Tibial nerve (tissue), 4 donors: Measurements from ENCODE around the gene COBLL1. TPM values are rescaled to one million over a fixed set of nuclear protein-coding genes. Genes with fewer than 3 reads are reported as not detected.

Experiments used
- DNase-seq, 2 donors: peaks; one replicate each; pipeline ENCODE4 v3.0.0-alpha.2; 2019; ENCODE audit warnings: low spot score in 2 of 2
- H3K27ac ChIP-seq, 4 donors: fragments of 200-600 bp; sonication (generic) in 3 of 4; one replicate each; pipeline ENCODE4 v1.5.1; 2017 to 2019; ENCODE audit warnings: mild to moderate bottlenecking in 1 of 4
- H3K27me3 ChIP-seq, 2 donors: fragments of 200-600 bp; sonication (generic) in 1 of 2; one replicate each; pipeline versions ENCODE4 v1.5.1 to v1.6.0; 2017 to 2019
- H3K36me3 ChIP-seq, 3 donors: fragments of 200-600 bp; sonication (generic); one replicate each; pipeline ENCODE4 v1.5.1; 2018 to 2019
- H3K4me1 ChIP-seq, 4 donors: fragments of 200-600 bp; sonication (generic) in 3 of 4; one replicate each; pipeline ENCODE4 v1.5.1; 2017 to 2019
- H3K4me3 ChIP-seq, 4 donors: fragments of 200-600 bp; sonication (generic) in 3 of 4; one replicate each; pipeline ENCODE4 v1.5.1; 2017 to 2019; ENCODE audit warnings: mild to moderate bottlenecking in 1 of 4, moderate library complexity in 1 of 4
- H3K9me3 ChIP-seq, 4 donors: fragments of 200-600 bp; sonication (generic) in 3 of 4; one replicate each; pipeline ENCODE4 v1.5.1; 2017 to 2019
- CTCF ChIP-seq, 5 experiments: fragments of 200-600 bp in 3 of 5; fragments of 450-650 bp in 2 of 5; sonication (generic) in 3 of 5; IDR thresholded peaks; one replicate each; pipeline ENCODE4 v1.5.1; 2016 to 2019; ENCODE audit warnings: antibody characterized with exemption in 5 of 5, mild to moderate bottlenecking in 3 of 5, moderate library complexity in 2 of 5
- EP300 ChIP-seq, 2 donors: sonication (generic); formaldehyde crosslinking; IDR thresholded peaks; one replicate each; pipeline ENCODE4 v1.6.1; 2017; ENCODE audit warnings: antibody characterized with exemption in 2 of 2, mild to moderate bottlenecking in 1 of 2
- POLR2A ChIP-seq, 2 donors: fragments of 450-650 bp; IDR thresholded peaks; one replicate each; pipeline ENCODE4 v1.6.1; 2017; ENCODE audit warnings: antibody characterized with exemption in 2 of 2, mild to moderate bottlenecking in 2 of 2, moderate library complexity in 2 of 2
- WGBS, 2 donors: methylation state at CpG; one replicate each; pipeline ENCODE4 v1.1.5; 2018; 5-methylcytosine and 5-hydroxymethylcytosine counted together
- total RNA-seq, 4 donors: library from RNA; depleted of rRNA; stranded (reverse); fragments of >200 nt; gene quantifications; one replicate each; pipeline ENCODE4 v1.1.0, GENCODE V29; 2016

Gene COBLL1
- total RNA-seq, 4 donors from 2014 or later: 117 to 190 (median 146) TPM

GRCh38 chr2:164792316-164793170 lies 49.1 kb downstream of the COBLL1 start:
- peaks cover 0 to 57% (median 3%) of the 10 kb centered on the region in 4 donors for H3K4me1 ChIP-seq
- no peaks in the 10 kb centered on the region for H3K36me3 ChIP-seq
- 73 to 74% methylated on average over 5 of the region's 5 CpGs for WGBS, 2 donors
- TF ChIP-seq EP300 (IDR thresholded peaks at IDR 0.05) (peak in 1 of 2 donors; percentile 25), POLR2A (IDR thresholded peaks at IDR 0.05) (no peak), CTCF (IDR thresholded peaks at IDR 0.05) (no peak)
- no peak overlapping the region for H3K4me3 ChIP-seq
- peak overlapping the region in 3 of 4 donors; percentile 35 to 85 (median 74) for H3K27ac ChIP-seq
- no peak for DNase-seq
- H3K27me3 ChIP-seq: no peaks in the 10 kb centered on the region
- no peaks in the 10 kb centered on the region for H3K9me3 ChIP-seq

GRCh38 chr2:164789968-164790367 lies 51.7 kb downstream of the COBLL1 start:
- Histone ChIP-seq H3K4me1 (peaks cover 0 to 59% (median 3%) of the 10 kb centered on the region in 4 donors), H3K36me3 (no peaks in the 10 kb centered on the region), H3K4me3 (no peak overlapping the region), H3K27me3 (no peaks in the 10 kb centered on the region), H3K27ac (no peak overlapping the region), H3K9me3 (no peaks in the 10 kb centered on the region)
- 89 to 90% methylated on average over 5 of the region's 5 CpGs for whole genome bisulfite sequencing, 2 donors
- TF ChIP-seq POLR2A (IDR thresholded peaks at IDR 0.05) (no peak), EP300 (IDR thresholded peaks at IDR 0.05) (no peak), CTCF (IDR thresholded peaks at IDR 0.05) (no peak)
- no peak for DNase-seq

- peaks cover 0 to 58% (median 6%) of the 10 kb centered on the region in 4 donors for H3K4me1 ChIP-seq
Measured at GRCh38 chr2:164786787-164787186, 54.8 kb downstream of the COBLL1 start.

GRCh38 chr2:164785457-164785856 lies 56.2 kb downstream of the COBLL1 start:
- no peak for TF ChIP-seq EP300 (IDR thresholded peaks at IDR 0.05)
- no peak for TF ChIP-seq POLR2A (IDR thresholded peaks at IDR 0.05)
- no peak for TF ChIP-seq CTCF (IDR thresholded peaks at IDR 0.05)
- Histone ChIP-seq H3K36me3 (no peaks in the 10 kb centered on the region), H3K4me1 (peaks cover 0 to 66% (median 10%) of the 10 kb centered on the region in 4 donors), H3K27me3 (no peaks in the 10 kb centered on the region), H3K27ac (peak overlapping the region; percentile 9 to 76 (median 68)), H3K9me3 (no peaks in the 10 kb centered on the region), H3K4me3 (no peak overlapping the region)
- WGBS, 2 donors: 6 to 10% methylated on average over 1 of the region's 1 CpG
- no peak for DNase-seq

More at GRCh38 chr2:164786787-164787186, 54.8 kb downstream of the COBLL1 start:
- 89 to 90% methylated on average over 2 of the region's 2 CpGs for whole genome bisulfite sequencing, 2 donors
- H3K4me3 ChIP-seq: no peak overlapping the region
- peak overlapping the region in 1 of 4 donors; percentile 24 for H3K27ac ChIP-seq
- no peaks in the 10 kb centered on the region for H3K27me3 ChIP-seq
- no peak for DNase-seq
- no peaks in the 10 kb centered on the region for H3K36me3 ChIP-seq
- H3K9me3 ChIP-seq: no peaks in the 10 kb centered on the region
- TF ChIP-seq CTCF (IDR thresholded peaks at IDR 0.05): no peak

GRCh38 chr2:164784376-164784775 lies 57.2 kb downstream of the COBLL1 start:
- Histone ChIP-seq H3K27me3 (no peaks in the 10 kb centered on the region), H3K36me3 (no peaks in the 10 kb centered on the region), H3K27ac (peak overlapping the region in 2 of 4 donors; percentile 76), H3K4me1 (peaks cover 0 to 75% (median 10%) of the 10 kb centered on the region in 4 donors), H3K9me3 (no peaks in the 10 kb centered on the region), H3K4me3 (no peak overlapping the region)
- TF ChIP-seq EP300 (IDR thresholded peaks at IDR 0.05) (no peak), CTCF (IDR thresholded peaks at IDR 0.05) (no peak), POLR2A (IDR thresholded peaks at IDR 0.05) (no peak)
- WGBS, 2 donors: 59 to 67% methylated on average over 2 of the region's 2 CpGs
- DNase-seq: no peak
